Stimulated activated naive CD8-positive, alpha-beta T cell treated with anti-CD3 and anti-CD28 coated beads, Interleukin-15, Interleukin-2, amounts not matched to agents 100 ng/mL and 50 ng/mL, for 24 hours (primary cell): ENCODE measurements around the gene ADARB1.

Experiments used
- H3K27ac Mint-ChIP-seq: one replicate; pipeline ENCODE4 v1.8.0; 2021; ENCODE audit warnings: mild to moderate bottlenecking, mixed read lengths
- H3K27me3 Mint-ChIP-seq: one replicate; pipeline ENCODE4 v1.8.0; 2021; ENCODE audit warnings: mixed read lengths
- H3K36me3 Mint-ChIP-seq: one replicate; pipeline ENCODE4 v1.8.0; 2021; ENCODE audit warnings: low read depth, mixed read lengths
- H3K4me1 Mint-ChIP-seq: one replicate; pipeline ENCODE4 v1.8.0; 2021; ENCODE audit warnings: low read depth, mixed read lengths
- H3K4me3 Mint-ChIP-seq: one replicate; pipeline ENCODE4 v1.8.0; 2021; ENCODE audit warnings: mild to moderate bottlenecking, mixed read lengths
- H3K9me3 Mint-ChIP-seq: one replicate; pipeline ENCODE4 v1.8.0; 2021; ENCODE audit warnings: mixed read lengths

ADARB1 gene

GRCh38 chr21:45246386-45247320 lies 172.3 kb downstream of the ADARB1 start:
- Mint-ChIP-seq H3K4me3 (no peak overlapping the region), H3K27me3 (peaks cover 38% of the 10 kb centered on the region), H3K9me3 (peaks cover 11% of the 10 kb centered on the region), H3K27ac (no peak overlapping the region), H3K4me1 (no peaks in the 10 kb centered on the region), H3K36me3 (peaks cover 5% of the 10 kb centered on the region)

GRCh38 chr21:45248301-45248892 lies 174.0 kb downstream of the ADARB1 start:
- Mint-ChIP-seq H3K9me3 (peaks cover 10% of the 10 kb centered on the region), H3K4me1 (no peaks in the 10 kb centered on the region), H3K4me3 (no peak overlapping the region), H3K27me3 (peaks cover 30% of the 10 kb centered on the region), H3K36me3 (peaks cover 4% of the 10 kb centered on the region), H3K27ac (no peak overlapping the region)

- no peak overlapping the region for H3K27ac Mint-ChIP-seq
- no peaks in the 10 kb centered on the region for H3K4me1 Mint-ChIP-seq
- peaks cover 4% of the 10 kb centered on the region for H3K9me3 Mint-ChIP-seq
- H3K36me3 Mint-ChIP-seq, result no peaks in the 10 kb centered on the region
- H3K27me3 Mint-ChIP-seq, result peaks cover 25% of the 10 kb centered on the region
- H3K4me3 Mint-ChIP-seq, result no peak overlapping the region
These were observed 174.6 kb downstream of the ADARB1 start for GRCh38 chr21:45248893-45249381.

GRCh38 chr21:45249626-45250025 lies 175.2 kb downstream of the ADARB1 start:
- H3K27ac Mint-ChIP-seq, result no peak overlapping the region

GRCh38 chr21:45250272-45250671 lies 175.9 kb downstream of the ADARB1 start:
- H3K4me3 Mint-ChIP-seq, result no peak overlapping the region
- H3K4me1 Mint-ChIP-seq, result no peaks in the 10 kb centered on the region
- no peaks in the 10 kb centered on the region for H3K9me3 Mint-ChIP-seq
- H3K27ac Mint-ChIP-seq, result no peak overlapping the region
- no peaks in the 10 kb centered on the region for H3K36me3 Mint-ChIP-seq
- peaks cover 27% of the 10 kb centered on the region for H3K27me3 Mint-ChIP-seq

More at GRCh38 chr21:45249626-45250025, 175.2 kb downstream of the ADARB1 start:
- H3K9me3 Mint-ChIP-seq, result no peaks in the 10 kb centered on the region
- H3K27me3 Mint-ChIP-seq, result peaks cover 23% of the 10 kb centered on the region
- H3K4me1 Mint-ChIP-seq, result no peaks in the 10 kb centered on the region
- no peaks in the 10 kb centered on the region for H3K36me3 Mint-ChIP-seq
- H3K4me3 Mint-ChIP-seq, result no peak overlapping the region

- no peaks in the 10 kb centered on the region for H3K4me1 Mint-ChIP-seq
- H3K36me3 Mint-ChIP-seq, result no peaks in the 10 kb centered on the region
These were observed 176.7 kb downstream of the ADARB1 start for GRCh38 chr21:45250914-45251634.

GRCh38 chr21:45251635-45252447 lies 177.5 kb downstream of the ADARB1 start:
- Mint-ChIP-seq H3K27ac (no peak overlapping the region), H3K4me1 (no peaks in the 10 kb centered on the region), H3K4me3 (no peak overlapping the region), H3K9me3 (no peaks in the 10 kb centered on the region), H3K36me3 (no peaks in the 10 kb centered on the region), H3K27me3 (peaks cover 27% of the 10 kb centered on the region)

More at GRCh38 chr21:45250914-45251634, 176.7 kb downstream of the ADARB1 start:
- no peak overlapping the region for H3K27ac Mint-ChIP-seq
- no peak overlapping the region for H3K4me3 Mint-ChIP-seq
- peaks cover 28% of the 10 kb centered on the region for H3K27me3 Mint-ChIP-seq
- no peaks in the 10 kb centered on the region for H3K9me3 Mint-ChIP-seq

GRCh38 chr21:45252448-45252925 lies 178.1 kb downstream of the ADARB1 start:
- peaks cover 27% of the 10 kb centered on the region for H3K27me3 Mint-ChIP-seq
- no peak overlapping the region for H3K27ac Mint-ChIP-seq
- no peaks in the 10 kb centered on the region for H3K36me3 Mint-ChIP-seq
- no peaks in the 10 kb centered on the region for H3K9me3 Mint-ChIP-seq
- no peak overlapping the region for H3K4me3 Mint-ChIP-seq
- no peaks in the 10 kb centered on the region for H3K4me1 Mint-ChIP-seq

GRCh38 chr21:45253180-45253579 lies 178.8 kb downstream of the ADARB1 start:
- Mint-ChIP-seq H3K9me3 (no peaks in the 10 kb centered on the region), H3K36me3 (no peaks in the 10 kb centered on the region), H3K4me1 (no peaks in the 10 kb centered on the region), H3K27ac (no peak overlapping the region), H3K27me3 (peaks cover 24% of the 10 kb centered on the region), H3K4me3 (no peak overlapping the region)

GRCh38 chr21:45253633-45254459 lies 179.5 kb downstream of the ADARB1 start:
- Mint-ChIP-seq H3K27ac (no peak overlapping the region), H3K27me3 (peaks cover 18% of the 10 kb centered on the region), H3K36me3 (no peaks in the 10 kb centered on the region), H3K9me3 (no peaks in the 10 kb centered on the region), H3K4me1 (no peaks in the 10 kb centered on the region), H3K4me3 (no peak overlapping the region)

- H3K4me3 Mint-ChIP-seq, result no peak overlapping the region
- no peak overlapping the region for H3K27ac Mint-ChIP-seq
These were observed 180.1 kb downstream of the ADARB1 start for GRCh38 chr21:45254460-45254930.

GRCh38 chr21:45255381-45256020 lies 181.1 kb downstream of the ADARB1 start:
- Mint-ChIP-seq H3K27me3 (peaks cover 13% of the 10 kb centered on the region), H3K4me3 (no peak overlapping the region), H3K9me3 (no peaks in the 10 kb centered on the region), H3K4me1 (no peaks in the 10 kb centered on the region), H3K36me3 (no peaks in the 10 kb centered on the region), H3K27ac (no peak overlapping the region)

More at GRCh38 chr21:45254460-45254930, 180.1 kb downstream of the ADARB1 start:
- Mint-ChIP-seq H3K9me3 (no peaks in the 10 kb centered on the region), H3K27me3 (peaks cover 14% of the 10 kb centered on the region), H3K4me1 (no peaks in the 10 kb centered on the region), H3K36me3 (no peaks in the 10 kb centered on the region)
